Measurements from ENCODE around the gene AP4S1.
"Not testable (repeated sequence)": the region's sequence is repeated elsewhere in the genome, so short reads cannot be mapped to it uniquely, and the experiment has no call there.

The AP4S1 gene

GRCh38 chr14:31051023-31051422 is 25.6 kb downstream of the AP4S1 start:
- Mint-ChIP-seq H3K36me3 (no peaks in the 10 kb centered on the region), H3K4me1 (no peaks in the 10 kb centered on the region), H3K4me3 (no peak overlapping the region), H3K27ac (no peak overlapping the region), H3K9me3 (no peaks in the 10 kb centered on the region)
- ATAC-seq, result no peak
- no peak for DNase-seq (ENCODE audit: low spot score in 2 of 2)

GRCh38 chr14:31051511-31051910 is 26.1 kb downstream of the AP4S1 start:
- Mint-ChIP-seq H3K27ac (no peak overlapping the region), H3K4me1 (no peaks in the 10 kb centered on the region), H3K4me3 (no peak overlapping the region), H3K9me3 (no peaks in the 10 kb centered on the region), H3K36me3 (no peaks in the 10 kb centered on the region)
- ATAC-seq (no peak), DNase-seq (ENCODE audit: low spot score in 2 of 2) (no peak)

- DNase-seq (ENCODE audit: low spot score in 2 of 2); ATAC-seq; H3K4me3 Mint-ChIP-seq; H3K4me1 Mint-ChIP-seq; H3K36me3 Mint-ChIP-seq; H3K9me3 Mint-ChIP-seq; H3K27ac Mint-ChIP-seq: not testable (repeated sequence)
Measured at GRCh38 chr14:31052905-31053586, 27.6 kb downstream of the AP4S1 start.

GRCh38 chr14:31057035-31057434 is 31.6 kb downstream of the AP4S1 start:
- H3K4me3 Mint-ChIP-seq, result no peak overlapping the region
- no peaks in the 10 kb centered on the region for H3K36me3 Mint-ChIP-seq
- ATAC-seq, result no peak
- no peak overlapping the region for H3K27ac Mint-ChIP-seq
- no peaks in the 10 kb centered on the region for H3K9me3 Mint-ChIP-seq
- DNase-seq (ENCODE audit: low spot score in 2 of 2), result no peak
- H3K4me1 Mint-ChIP-seq, result no peaks in the 10 kb centered on the region

GRCh38 chr14:31057701-31058364 is 32.4 kb downstream of the AP4S1 start:
- H3K27ac Mint-ChIP-seq, result no peak overlapping the region
- DNase-seq (ENCODE audit: low spot score in 2 of 2) (no peak), ATAC-seq (no peak)
- H3K9me3 Mint-ChIP-seq, result no peaks in the 10 kb centered on the region
- no peaks in the 10 kb centered on the region for H3K36me3 Mint-ChIP-seq
- H3K4me1 Mint-ChIP-seq, result no peaks in the 10 kb centered on the region
- H3K4me3 Mint-ChIP-seq, result no peak overlapping the region

- Mint-ChIP-seq H3K4me3 (no peak overlapping the region), H3K27ac (no peak overlapping the region), H3K36me3 (no peaks in the 10 kb centered on the region), H3K4me1 (no peaks in the 10 kb centered on the region), H3K9me3 (no peaks in the 10 kb centered on the region)
- DNase-seq (ENCODE audit: low spot score in 2 of 2) (no peak), ATAC-seq (no peak)
Measured at GRCh38 chr14:31059152-31059924, 33.9 kb downstream of the AP4S1 start.

- Mint-ChIP-seq H3K4me3 (no peak overlapping the region), H3K36me3 (no peaks in the 10 kb centered on the region), H3K27ac (no peak overlapping the region), H3K9me3 (no peaks in the 10 kb centered on the region), H3K4me1 (no peaks in the 10 kb centered on the region)
- DNase-seq (ENCODE audit: low spot score in 2 of 2), result no peak
- no peak for ATAC-seq
Measured at GRCh38 chr14:31060253-31060875, 34.9 kb downstream of the AP4S1 start.

GRCh38 chr14:31062908-31063307 is 37.5 kb downstream of the AP4S1 start:
- not testable (repeated sequence) for H3K4me1 Mint-ChIP-seq; H3K9me3 Mint-ChIP-seq; H3K36me3 Mint-ChIP-seq; H3K4me3 Mint-ChIP-seq; H3K27ac Mint-ChIP-seq; ATAC-seq; DNase-seq (ENCODE audit: low spot score in 2 of 2)

GRCh38 chr14:31068235-31068634 is 42.8 kb downstream of the AP4S1 start:
- peaks cover 8% of the 10 kb centered on the region for H3K36me3 Mint-ChIP-seq
- ATAC-seq (no peak), DNase-seq (ENCODE audit: low spot score in 2 of 2) (no peak)
- H3K4me3 Mint-ChIP-seq, result no peak overlapping the region
- H3K27ac Mint-ChIP-seq, result no peak overlapping the region
- H3K9me3 Mint-ChIP-seq, result no peaks in the 10 kb centered on the region
- no peaks in the 10 kb centered on the region for H3K4me1 Mint-ChIP-seq

- no peaks in the 10 kb centered on the region for H3K4me1 Mint-ChIP-seq
- no peak overlapping the region for H3K27ac Mint-ChIP-seq
- DNase-seq (ENCODE audit: low spot score in 2 of 2) (no peak), ATAC-seq (no peak)
- no peak overlapping the region for H3K4me3 Mint-ChIP-seq
- no peaks in the 10 kb centered on the region for H3K9me3 Mint-ChIP-seq
- H3K36me3 Mint-ChIP-seq, result peaks cover 8% of the 10 kb centered on the region
Measured at GRCh38 chr14:31069343-31069742, 43.9 kb downstream of the AP4S1 start.

- Mint-ChIP-seq H3K4me3 (no peak overlapping the region), H3K4me1 (no peaks in the 10 kb centered on the region), H3K9me3 (peaks cover 3% of the 10 kb centered on the region), H3K36me3 (peaks cover 8% of the 10 kb centered on the region), H3K27ac (no peak overlapping the region)
- DNase-seq (ENCODE audit: low spot score in 2 of 2) (no peak), ATAC-seq (no peak)
Measured at GRCh38 chr14:31070431-31070830, 45.0 kb downstream of the AP4S1 start.

- H3K4me1 Mint-ChIP-seq, result no peaks in the 10 kb centered on the region
- peaks cover 3% of the 10 kb centered on the region for H3K9me3 Mint-ChIP-seq
- no peak for DNase-seq (ENCODE audit: low spot score in 2 of 2)
- H3K27ac Mint-ChIP-seq, result no peak overlapping the region
- ATAC-seq, result no peak
- peaks cover 12% of the 10 kb centered on the region for H3K36me3 Mint-ChIP-seq
- no peak overlapping the region for H3K4me3 Mint-ChIP-seq
Measured at GRCh38 chr14:31071151-31071550, 45.7 kb downstream of the AP4S1 start.

GRCh38 chr14:31075144-31075543 is 49.7 kb downstream of the AP4S1 start:
- H3K4me1 Mint-ChIP-seq, result no peaks in the 10 kb centered on the region
- ATAC-seq, result no peak
- H3K36me3 Mint-ChIP-seq, result peaks cover 9% of the 10 kb centered on the region
- peaks cover 3% of the 10 kb centered on the region for H3K9me3 Mint-ChIP-seq
- H3K27ac Mint-ChIP-seq, result no peak overlapping the region
- DNase-seq (ENCODE audit: low spot score in 2 of 2), result no peak
- H3K4me3 Mint-ChIP-seq, result no peak overlapping the region

- H3K4me3 Mint-ChIP-seq, result no peak overlapping the region
- no peak overlapping the region for H3K27ac Mint-ChIP-seq
- DNase-seq (ENCODE audit: low spot score in 2 of 2) (no peak), ATAC-seq (no peak)
- H3K4me1 Mint-ChIP-seq, result no peaks in the 10 kb centered on the region
- H3K9me3 Mint-ChIP-seq, result peaks cover 3% of the 10 kb centered on the region
- peaks cover 9% of the 10 kb centered on the region for H3K36me3 Mint-ChIP-seq
Measured at GRCh38 chr14:31078766-31079165, 53.3 kb downstream of the AP4S1 start.

- H3K27ac Mint-ChIP-seq, result no peak overlapping the region
- peaks cover 2% of the 10 kb centered on the region for H3K9me3 Mint-ChIP-seq
- H3K36me3 Mint-ChIP-seq, result peaks cover 9% of the 10 kb centered on the region
- H3K4me3 Mint-ChIP-seq, result no peak overlapping the region
- H3K4me1 Mint-ChIP-seq, result no peaks in the 10 kb centered on the region
- DNase-seq (ENCODE audit: low spot score in 2 of 2) (no peak), ATAC-seq (no peak)
Measured at GRCh38 chr14:31080056-31080455, 54.6 kb downstream of the AP4S1 start.

Measured in stimulated activated effector memory CD8-positive, alpha-beta T cell treated with anti-CD3 and anti-CD28 coated beads, Interleukin-12 subunit alpha, Interleukin-12 subunit beta, amount 100 ng/mL, for 72 hours (primary cell).